Femur (tissue), 1 donor: ENCODE data around the gene ZNF599.

Experiments
- DNase-seq: peaks from one replicate; pipeline ENCODE4 v3.0.0-alpha.2; 2017

Gene ZNF599

GRCh38 chr19:34734537-34735103 lies 38.4 kb downstream of the ZNF599 start:
- no peak for DNase-seq

- peak; percentile 94 for DNase-seq
These were observed 39.1 kb downstream of the ZNF599 start, which contains the start of gene ZNF181 for GRCh38 chr19:34733746-34734536. Gene ZNF181 (plus strand): TSS chr19:34734243. CDS start chr19:34735038, 795 bp downstream.

- DNase-seq: peak; percentile 88
These were observed 39.7 kb downstream of the ZNF599 start for GRCh38 chr19:34733266-34733745.

- DNase-seq: no peak
These were observed 40.3 kb downstream of the ZNF599 start for GRCh38 chr19:34732612-34733211.

GRCh38 chr19:34731964-34732363 lies 41.1 kb downstream of the ZNF599 start:
- no peak for DNase-seq

GRCh38 chr19:34731019-34731829 lies 41.8 kb downstream of the ZNF599 start:
- DNase-seq: no peak

GRCh38 chr19:34725400-34725799 lies 47.6 kb downstream of the ZNF599 start:
- DNase-seq: no peak

GRCh38 chr19:34722353-34722752 lies 50.7 kb downstream of the ZNF599 start:
- no peak for DNase-seq

- no peak for DNase-seq
These were observed 57.7 kb downstream of the ZNF599 start for GRCh38 chr19:34715357-34715756.

- DNase-seq: no peak
These were observed 59.8 kb downstream of the ZNF599 start for GRCh38 chr19:34713262-34713637.

- peak; percentile 47 for DNase-seq
These were observed 60.4 kb downstream of the ZNF599 start for GRCh38 chr19:34712395-34713261.

GRCh38 chr19:34711890-34712289 lies 61.1 kb downstream of the ZNF599 start:
- no peak for DNase-seq
